Heart right ventricle (tissue), 16 donors: ENCODE measurements around the gene GSTO1. TPM values are rescaled to one million over a fixed set of nuclear protein-coding genes. Genes with fewer than 3 reads are reported as not detected.

ENCODE experiments used
- ATAC-seq, 8 donors: fragments of 200-7000 bp; cut with Tn5 transposase; one replicate each; pipeline ENCODE4 v1.9.1; 2020; ENCODE audit warnings: mild to moderate bottlenecking in 8 of 8, moderate library complexity in 8 of 8, moderate number of reproducible peaks in 1 of 8
- DNase-seq, 2 donors: peaks; one replicate each; pipeline ENCODE4 v3.0.0-alpha.2; 2020
- H3K27ac ChIP-seq, 10 donors: fragments of 200-600 bp; sonication (generic) in 2 of 10; one replicate each; pipeline versions ENCODE4 v1.5.0 to v1.8.0; 2020 to 2022; ENCODE audit warnings: mild to moderate bottlenecking in 3 of 10
- H3K27me3 ChIP-seq, 7 donors: fragments of 200-600 bp; one replicate each; pipeline ENCODE4 v1.8.0; 2021 to 2022; ENCODE audit warnings: mild to moderate bottlenecking in 2 of 7
- H3K36me3 ChIP-seq, 9 donors: fragments of 200-600 bp; sonication (generic) in 1 of 9; one replicate each; pipeline versions ENCODE4 v1.5.0 to v1.8.0; 2020 to 2022; ENCODE audit warnings: mild to moderate bottlenecking in 2 of 9
- H3K4me1 ChIP-seq, 9 donors: fragments of 200-600 bp; sonication (generic) in 1 of 9; one replicate each; pipeline versions ENCODE4 v1.5.0 to v1.8.0; 2020 to 2022; ENCODE audit warnings: mild to moderate bottlenecking in 4 of 9
- H3K4me3 ChIP-seq, 10 donors: fragments of 200-600 bp; sonication (generic) in 2 of 10; one replicate each; pipeline versions ENCODE4 v1.5.0 to v1.8.0; 2020 to 2022; ENCODE audit warnings: mild to moderate bottlenecking in 7 of 10, moderate library complexity in 2 of 10
- H3K9me3 ChIP-seq, 11 donors: fragments of 200-600 bp in 10 of 11; sonication (generic) in 2 of 11; one replicate each; pipeline versions ENCODE4 v1.5.0 to v1.8.0; 2013 to 2022; ENCODE audit warnings: mild to moderate bottlenecking in 2 of 11, control low read depth in 1 of 11, moderate library complexity in 1 of 11
- CTCF ChIP-seq, 9 donors: fragments of 200-600 bp; sonication (generic) in 2 of 9; IDR thresholded peaks; one replicate each; pipeline versions ENCODE4 v1.5.0 to v1.8.0; 2021 to 2022; ENCODE audit warnings: antibody characterized with exemption in 9 of 9, mild to moderate bottlenecking in 5 of 9, moderate library complexity in 1 of 9
- WGBS, 2 donors: extraction: QIAGEN DNeasy Blood & Tissue Kit; methylation state at CpG; one replicate each; pipeline ENCODE4 v1.1.7; 2013; ENCODE audit warnings: inconsistent platforms in 1 of 2; 5-methylcytosine and 5-hydroxymethylcytosine counted together
- intact Hi-C, 10 donors: fragments of 100-400 bp; cut with DNase I; formaldehyde crosslinking; loops; one replicate each; pipeline versions ENCODE4 v1.11.1 to v1.14.2; 2022
- polyA plus RNA-seq, 2 donors: library from polyadenylated mRNA; stranded (reverse); fragments of 200-250 nt; gene quantifications; one replicate each; pipeline ENCODE4 v1.2.3, GENCODE V29; 2013
- total RNA-seq, 10 donors: library from RNA; stranded (reverse); fragmentation: NEBNext Ultra II Directional in 3 of 10; extraction: Animal tissue kit (Norgen Biotek cat#: 25700) in 3 of 10; gene quantifications; one replicate each; pipeline versions ENCODE4 v1.2.1 to v1.2.4, GENCODE V29; 2021 to 2023
- donor health status: Arrhythmogenic right ventricular cardiomyopathy.
- donor health status: ischemic (EF 13 %, LVEDD 7.1; RV severe dilation, severe dysfunction).
- donor health status: healthy with polysubstance abuse.
- donor health status: DM: no; HTN: yes; CAD: no.
- donor health status: DM: no; HTN: no; CAD: no.
- donor health status: ischemic (EF 25% LVEDD 6.9; RV normal size, moderate dysfunction).
- donor health status: ischemic (EF 25% LVEDD 5.7; RV mildly dilated, moderate dysfunction).
- donor health status: healthy.
- donor health status: DM: yes; HTN: yes; CAD: no.
- donor health status: Ischemic cardiomyopathy.
- donor health status: ischemic (EF 35%, LVEDD 5.7; RV mildly dilated, moderate dysfunction).
- donor health status: nonischemic (EF 11% LVEDD 7.7; RV severe dilation, severe dysfunction).
- donor health status: DM: yes; HTN: yes; CAD: no.
- donor health status: PGD.
- donor health status: ischemic (EF 29% LVEDD 5.4; RV normal size, mild dysfunction).
- donor health status: nonischemic (EF 23%, LVEDD 6.1; RV moderate dilation, normal function).

The GSTO1 gene
- total and polyA plus RNA-seq, 12 donors: 161 to 570 (median 226) TPM

- no peak for ATAC-seq
- no peak for DNase-seq
- 85% methylated on average over 10 of the region's 10 CpGs for WGBS, 2 donors
- peaks cover 8 to 42% (median 31%) of the 10 kb centered on the region in 9 donors for H3K4me1 ChIP-seq
- no peaks in the 10 kb centered on the region for H3K9me3 ChIP-seq
- H3K36me3 ChIP-seq: peaks cover 0 to 26% (median 7%) of the 10 kb centered on the region in 9 donors
- peak overlapping the region; percentile 96 to 100 (median 99) for H3K27ac ChIP-seq
- peak overlapping the region in 9 of 10 donors; percentile 88 to 99 (median 92) for H3K4me3 ChIP-seq
- intact Hi-C loops: loop anchor here in 3 of 10 donors (5.0 to 10.0 kb wide), 2 partner anchors 129 to 132 kb away; partner anchors contain the start of gene SFR1 (in 3 of the 3)
- H3K27me3 ChIP-seq: no peaks in the 10 kb centered on the region
- TF ChIP-seq CTCF (IDR thresholded peaks at IDR 0.05): no peak
These were observed 884 bp upstream of the GSTO1 start for GRCh38 chr10:104253606-104254410.

GRCh38 chr10:104255311-104255981 lies 754 bp downstream of the GSTO1 start:
- DNase-seq (peak in 1 of 2 donors; percentile 26), ATAC-seq (peak; percentile 41 to 76 (median 57))
- H3K27ac ChIP-seq: peak overlapping the region; percentile 96 to 100 (median 99)
- H3K4me1 ChIP-seq: peaks cover 8 to 59% (median 45%) of the 10 kb centered on the region in 9 donors
- H3K9me3 ChIP-seq: no peaks in the 10 kb centered on the region
- no peaks in the 10 kb centered on the region for H3K27me3 ChIP-seq
- WGBS, 2 donors: 1% methylated on average over 12 of the region's 12 CpGs
- intact Hi-C loops: loop anchor here in 2 of 10 donors (10.0 kb wide), 1 partner anchor 131 kb away; the partner anchor contains the start of gene SFR1 (in 2 of the 2)
- H3K4me3 ChIP-seq: peak overlapping the region; percentile 88 to 99 (median 94)
- no peak for TF ChIP-seq CTCF (IDR thresholded peaks at IDR 0.05)
- H3K36me3 ChIP-seq: peaks cover 0 to 42% (median 21%) of the 10 kb centered on the region in 9 donors

DNA sequence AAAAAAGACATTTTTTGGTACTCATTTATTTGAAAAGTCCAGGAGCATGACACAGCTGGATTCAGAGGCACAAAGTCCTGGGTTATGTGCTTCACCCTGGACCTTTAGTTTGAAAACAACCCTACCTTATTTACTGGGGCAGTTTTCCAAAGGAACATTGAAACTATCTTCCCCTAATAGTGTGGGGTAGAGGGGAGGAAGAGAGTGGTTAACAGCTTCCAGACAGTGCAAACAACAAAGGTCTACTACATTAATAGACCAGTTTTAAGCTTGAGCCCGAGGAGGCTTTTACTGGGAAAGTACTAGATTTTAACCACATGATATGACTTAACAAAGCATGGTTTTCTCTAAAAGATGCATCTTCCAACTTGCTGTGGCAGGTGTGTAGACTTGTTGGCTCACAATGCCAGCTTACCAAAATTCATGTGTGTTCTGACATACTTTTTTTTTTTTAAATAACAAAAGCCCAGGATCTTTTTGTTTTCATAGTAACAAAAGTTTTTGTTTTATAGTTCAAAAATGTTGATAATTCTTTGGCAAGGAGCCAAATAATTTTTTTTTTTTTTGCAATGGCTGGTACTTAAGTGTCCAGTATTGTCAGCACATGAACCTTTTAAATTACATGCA lies 1.8 kb downstream of the GSTO1 start:
- WGBS, 2 donors: 21 to 39% methylated on average over 1 of the region's 1 CpG
- no peak for TF ChIP-seq CTCF (IDR thresholded peaks at IDR 0.05)
- ATAC-seq: peak in 1 of 8 donors; percentile 3
- peaks cover 0 to 52% (median 29%) of the 10 kb centered on the region in 9 donors for H3K36me3 ChIP-seq
- H3K27ac ChIP-seq: peak overlapping the region; percentile 96 to 100 (median 99)
- DNase-seq: no peak
- no peaks in the 10 kb centered on the region for H3K27me3 ChIP-seq
- no peaks in the 10 kb centered on the region for H3K9me3 ChIP-seq
- peaks cover 8 to 69% (median 55%) of the 10 kb centered on the region in 9 donors for H3K4me1 ChIP-seq
- H3K4me3 ChIP-seq: peak overlapping the region in 9 of 10 donors; percentile 88 to 99 (median 92)
- intact Hi-C loops: loop anchor here in 2 of 10 donors (10.0 kb wide), 1 partner anchor 132 kb away; the partner anchor contains the start of gene SFR1 (in 2 of the 2)

- peaks cover 0 to 60% (median 33%) of the 10 kb centered on the region in 9 donors for H3K36me3 ChIP-seq
- no peaks in the 10 kb centered on the region for H3K27me3 ChIP-seq
- H3K9me3 ChIP-seq: no peaks in the 10 kb centered on the region
- intact Hi-C loops: loop anchor here in 2 of 10 donors (10.0 kb wide), 1 partner anchor 132 kb away; the partner anchor contains the start of gene SFR1 (in 2 of the 2)
- no peak for DNase-seq
- no peak for ATAC-seq
- H3K27ac ChIP-seq: peak overlapping the region in 5 of 10 donors; percentile 2 to 100 (median 99)
- TF ChIP-seq CTCF (IDR thresholded peaks at IDR 0.05): no peak
- H3K4me1 ChIP-seq: peaks cover 8 to 77% (median 61%) of the 10 kb centered on the region in 9 donors
- peak overlapping the region in 1 of 10 donors; percentile 97 for H3K4me3 ChIP-seq
- WGBS, 2 donors: 95% methylated on average over 5 of the region's 5 CpGs
These were observed 2.5 kb downstream of the GSTO1 start for GRCh38 chr10:104257235-104257634.
